DMS153 (cell line): ENCODE data around the gene CHST11.

Experiments
- DNase-seq: peaks from one replicate; lab custom pipeline; 2025; lab: John Stamatoyannopoulos, UW

Gene CHST11

GRCh38 chr12:104480826-104481440, 24.2 kb downstream of the CHST11 start:
- no peak for DNase-seq

- DNase-seq, result no peak
These were observed 25.4 kb downstream of the CHST11 start for GRCh38 chr12:104482113-104482512.

GRCh38 chr12:104482748-104483147, 26.0 kb downstream of the CHST11 start:
- DNase-seq, result no peak

- DNase-seq, result no peak
These were observed 27.3 kb downstream of the CHST11 start for GRCh38 chr12:104484079-104484478.

GRCh38 chr12:104485651-104486362, 29.1 kb downstream of the CHST11 start:
- DNase-seq, result no peak

- DNase-seq, result no peak
These were observed 29.6 kb downstream of the CHST11 start for GRCh38 chr12:104486363-104486750.

- no peak for DNase-seq
These were observed 30.4 kb downstream of the CHST11 start for GRCh38 chr12:104486943-104487819.

GRCh38 chr12:104488374-104488773, 31.6 kb downstream of the CHST11 start:
- DNase-seq, result no peak

GRCh38 chr12:104490186-104490585, 33.4 kb downstream of the CHST11 start:
- no peak for DNase-seq

- DNase-seq, result peak; percentile 7
These were observed 34.1 kb downstream of the CHST11 start for GRCh38 chr12:104490850-104491249.

GRCh38 chr12:104493496-104493895, 36.7 kb downstream of the CHST11 start:
- no peak for DNase-seq

- no peak for DNase-seq
These were observed 37.5 kb downstream of the CHST11 start for GRCh38 chr12:104494137-104494792.

- DNase-seq, result no peak
These were observed 38.0 kb downstream of the CHST11 start for GRCh38 chr12:104494793-104495158.

GRCh38 chr12:104495786-104496185, 39.0 kb downstream of the CHST11 start:
- no peak for DNase-seq

- no peak for DNase-seq
These were observed 39.6 kb downstream of the CHST11 start for GRCh38 chr12:104496336-104496735.

GRCh38 chr12:104498211-104498801, 41.6 kb downstream of the CHST11 start:
- DNase-seq, result no peak

- no peak for DNase-seq
These were observed 43.1 kb downstream of the CHST11 start for GRCh38 chr12:104499668-104500332.

- DNase-seq, result no peak
These were observed 44.4 kb downstream of the CHST11 start for GRCh38 chr12:104501115-104501514.

- no peak for DNase-seq
These were observed 44.9 kb downstream of the CHST11 start for GRCh38 chr12:104501660-104502059.

- DNase-seq, result no peak
These were observed 45.5 kb downstream of the CHST11 start for GRCh38 chr12:104502217-104502616.

- DNase-seq, result no peak
These were observed 45.9 kb downstream of the CHST11 start for GRCh38 chr12:104502638-104503037.
